Esophagus (tissue), 2 donors: ENCODE results near the gene PTPRC. TPM values are rescaled to one million over a fixed set of nuclear protein-coding genes. Genes with fewer than 3 reads are reported as not detected.

Source experiments
- H3K27ac ChIP-seq, 2 donors: one replicate each; pipeline ENCODE4 v1.5.1; 2013; ENCODE audit warnings: low read depth in 2 of 2, mild to moderate bottlenecking in 2 of 2, inconsistent platforms in 1 of 2, low read length in 1 of 2, moderate library complexity in 1 of 2
- H3K27me3 ChIP-seq, 2 donors: one replicate each; pipeline ENCODE4 v1.6.1; 2013; ENCODE audit warnings: low read length in 2 of 2, control low read depth in 1 of 2, mild to moderate bottlenecking in 1 of 2; ENCODE audit not compliant: insufficient read depth in 2 of 2, control insufficient read depth in 1 of 2
- H3K36me3 ChIP-seq, 2 donors: one replicate each; pipeline ENCODE4 v1.6.1; 2013; ENCODE audit warnings: low read length in 1 of 2; ENCODE audit not compliant: control insufficient read depth in 2 of 2, insufficient read depth in 2 of 2
- H3K4me1 ChIP-seq, 2 donors: one replicate each; pipeline ENCODE4 v1.6.1; 2013; ENCODE audit warnings: low read length in 1 of 2; ENCODE audit not compliant: control insufficient read depth in 2 of 2, insufficient read depth in 2 of 2
- H3K4me3 ChIP-seq, 2 donors: one replicate each; pipeline ENCODE4 v1.5.1; 2013; ENCODE audit warnings: low read length in 2 of 2, mild to moderate bottlenecking in 2 of 2, low read depth in 1 of 2, moderate library complexity in 1 of 2
- H3K9me3 ChIP-seq, 2 donors: one replicate each; pipeline ENCODE4 v1.6.1; 2013; ENCODE audit warnings: mild to moderate bottlenecking in 2 of 2, low read depth in 1 of 2, low read length in 1 of 2, moderate library complexity in 1 of 2; ENCODE audit not compliant: control insufficient read depth in 2 of 2, insufficient read depth in 1 of 2
- WGBS, 2 donors: extraction: QIAGEN DNeasy Blood & Tissue Kit; methylation state at CpG; one replicate each; pipeline ENCODE4 v1.1.7; 2013; 5-methylcytosine and 5-hydroxymethylcytosine counted together
- polyA plus RNA-seq, 2 donors: library from polyadenylated mRNA; stranded (reverse); fragments of 200-250 nt; gene quantifications; one replicate each; pipeline ENCODE4 v1.2.3, GENCODE V29; 2013
- donor health status: healthy with polysubstance abuse.
- donor health status: Bipolar disorder and iron deficiency.

PTPRC gene
- polyA plus RNA-seq, 2 donors, result 1.2 to 3.0 TPM

- Histone ChIP-seq H3K36me3 (no peaks in the 10 kb centered on the region), H3K9me3 (no peaks in the 10 kb centered on the region), H3K4me1 (no peaks in the 10 kb centered on the region), H3K4me3 (no peak overlapping the region), H3K27ac (peak overlapping the region in 1 of 2 donors; percentile 4), H3K27me3 (no peaks in the 10 kb centered on the region)
- 76 to 80% methylated on average over 5 of the region's 5 CpGs for WGBS, 2 donors
Measured at GRCh38 chr1:198619375-198620140, 19.3 kb upstream of the PTPRC start.

- H3K4me3 ChIP-seq, result no peak overlapping the region
- no peaks in the 10 kb centered on the region for H3K27me3 ChIP-seq
- WGBS, 2 donors, result 61 to 64% methylated on average over 3 of the region's 3 CpGs
- H3K4me1 ChIP-seq, result no peaks in the 10 kb centered on the region
- H3K36me3 ChIP-seq, result no peaks in the 10 kb centered on the region
- no peak overlapping the region for H3K27ac ChIP-seq
- no peaks in the 10 kb centered on the region for H3K9me3 ChIP-seq
Measured at GRCh38 chr1:198620218-198620617, 18.6 kb upstream of the PTPRC start.

DNA sequence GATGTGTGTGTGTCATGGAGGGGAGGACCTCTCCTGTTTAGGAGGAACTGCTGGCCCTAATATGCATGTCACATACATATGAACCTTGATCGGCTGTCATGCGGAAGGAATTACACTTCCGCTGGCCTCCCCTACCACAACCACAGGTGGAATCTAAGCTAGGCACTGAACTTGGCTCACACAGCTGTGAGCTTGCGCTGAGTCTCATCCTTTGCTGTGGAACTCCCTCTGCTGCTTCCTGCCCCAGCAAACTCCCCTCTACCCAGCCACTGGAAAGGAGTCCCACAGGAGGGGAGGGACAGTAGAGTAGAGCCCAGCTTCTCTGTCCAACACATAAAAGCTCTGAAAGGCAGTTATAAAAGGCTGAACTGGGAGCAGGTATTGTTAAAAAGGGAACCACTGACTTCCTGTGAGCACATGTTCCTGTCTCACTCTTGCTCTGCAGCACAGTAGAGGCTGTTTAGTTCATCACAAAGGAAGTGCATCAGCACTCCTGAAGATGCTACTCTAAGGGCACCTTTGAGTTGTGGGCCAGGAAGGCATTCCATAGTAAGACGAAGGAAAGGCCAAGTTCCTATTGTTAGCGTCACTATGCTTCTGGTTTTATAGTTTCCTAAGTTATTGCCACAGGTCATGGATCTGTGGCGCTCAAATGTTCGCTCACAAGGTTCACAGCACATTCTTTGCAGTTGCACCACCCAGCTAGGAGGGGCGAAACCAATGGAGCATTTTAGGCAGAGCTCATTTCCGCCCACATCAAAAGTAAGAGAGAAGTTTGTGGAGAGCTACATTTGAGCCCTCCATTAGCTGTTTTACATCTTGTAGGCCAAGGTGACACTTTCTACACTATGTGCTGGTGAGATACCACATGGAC, 17.7 kb upstream of the PTPRC start:
- WGBS, 2 donors, result 73 to 78% methylated on average over 10 of the region's 10 CpGs
- peak overlapping the region in 1 of 2 donors; percentile 36 for H3K27ac ChIP-seq
- no peaks in the 10 kb centered on the region for H3K27me3 ChIP-seq
- no peak overlapping the region for H3K4me3 ChIP-seq
- H3K36me3 ChIP-seq, result no peaks in the 10 kb centered on the region
- no peaks in the 10 kb centered on the region for H3K4me1 ChIP-seq
- H3K9me3 ChIP-seq, result no peaks in the 10 kb centered on the region

- WGBS, 2 donors, result 69 to 75% methylated on average over 1 of the region's 1 CpG
- no peak overlapping the region for H3K27ac ChIP-seq
Measured at GRCh38 chr1:198622001-198622400, 16.8 kb upstream of the PTPRC start.

GRCh38 chr1:198623752-198624647, 14.8 kb upstream of the PTPRC start:
- Histone ChIP-seq H3K36me3 (no peaks in the 10 kb centered on the region), H3K27ac (no peak overlapping the region)
- 46 to 51% methylated on average over 4 of the region's 4 CpGs for WGBS, 2 donors

More at GRCh38 chr1:198622001-198622400, 16.8 kb upstream of the PTPRC start:
- Histone ChIP-seq H3K27me3 (no peaks in the 10 kb centered on the region), H3K4me3 (no peak overlapping the region), H3K36me3 (no peaks in the 10 kb centered on the region), H3K9me3 (no peaks in the 10 kb centered on the region), H3K4me1 (no peaks in the 10 kb centered on the region)

GRCh38 chr1:198624648-198624980, 14.2 kb upstream of the PTPRC start:
- no peak overlapping the region for H3K4me3 ChIP-seq
- H3K4me1 ChIP-seq, result no peaks in the 10 kb centered on the region
- H3K9me3 ChIP-seq, result no peaks in the 10 kb centered on the region
- H3K27me3 ChIP-seq, result no peaks in the 10 kb centered on the region
- H3K27ac ChIP-seq, result no peak overlapping the region
- WGBS, 2 donors, result 75 to 88% methylated on average over 1 of the region's 1 CpG
- no peaks in the 10 kb centered on the region for H3K36me3 ChIP-seq

More at GRCh38 chr1:198623752-198624647, 14.8 kb upstream of the PTPRC start:
- no peak overlapping the region for H3K4me3 ChIP-seq
- no peaks in the 10 kb centered on the region for H3K4me1 ChIP-seq
- no peaks in the 10 kb centered on the region for H3K27me3 ChIP-seq
- no peaks in the 10 kb centered on the region for H3K9me3 ChIP-seq

GRCh38 chr1:198627436-198628066, 11.3 kb upstream of the PTPRC start:
- Histone ChIP-seq H3K9me3 (no peaks in the 10 kb centered on the region), H3K27ac (no peak overlapping the region), H3K27me3 (no peaks in the 10 kb centered on the region), H3K4me3 (no peak overlapping the region), H3K4me1 (no peaks in the 10 kb centered on the region), H3K36me3 (no peaks in the 10 kb centered on the region)
- WGBS, 2 donors, result 48% methylated on average over 3 of the region's 3 CpGs

DNA sequence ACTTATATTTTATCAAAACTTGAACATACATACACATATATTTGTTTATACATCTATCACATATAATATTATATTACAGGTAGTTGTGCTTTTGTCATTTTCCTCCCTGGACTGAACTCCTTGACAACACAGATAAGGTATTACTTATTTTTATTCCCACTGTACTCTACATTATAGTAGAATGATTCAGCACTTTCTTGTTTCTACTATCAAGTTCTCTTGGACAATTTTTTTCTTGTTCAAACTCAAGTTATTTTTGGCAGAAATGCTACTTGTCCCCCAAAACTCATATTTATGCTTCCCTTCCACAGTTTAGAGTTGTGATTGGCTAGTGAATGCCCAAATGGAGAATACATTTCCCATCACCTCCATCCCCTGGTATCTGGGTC, 10.8 kb upstream of the PTPRC start:
- no peak overlapping the region for H3K27ac ChIP-seq
- H3K27me3 ChIP-seq, result no peaks in the 10 kb centered on the region
- no peaks in the 10 kb centered on the region for H3K9me3 ChIP-seq
- no peaks in the 10 kb centered on the region for H3K36me3 ChIP-seq
- H3K4me3 ChIP-seq, result no peak overlapping the region
- no peaks in the 10 kb centered on the region for H3K4me1 ChIP-seq

- H3K4me3 ChIP-seq, result no peak overlapping the region
- no peaks in the 10 kb centered on the region for H3K9me3 ChIP-seq
- no peak overlapping the region for H3K27ac ChIP-seq
- no peaks in the 10 kb centered on the region for H3K36me3 ChIP-seq
- no peaks in the 10 kb centered on the region for H3K27me3 ChIP-seq
- no peaks in the 10 kb centered on the region for H3K4me1 ChIP-seq
Measured at GRCh38 chr1:198629610-198630009, 9.2 kb upstream of the PTPRC start.
